K562 (cell line): ENCODE results near the gene FPGS. TPM values are rescaled to one million over a fixed set of nuclear protein-coding genes. Genes with fewer than 3 reads are reported as not detected.

Source experiments
- CEBPG ChIP-seq, 3 experiments: fragments of 200-800 bp in 1 of 3; sonication (Bioruptor generic) in 1 of 3; sonication (generic) in 1 of 3; formaldehyde crosslinking in 1 of 3; IDR thresholded peaks in 2 of 3; conservative IDR thresholded peaks in 1 of 3; 2 replicates each; pipeline versions ENCODE4 v1.6.1 to v1.8.0; 2016 to 2022; ENCODE audit warnings: missing compliant biosample characterization in 2 of 3, missing genetic modification characterization in 2 of 3, mild to moderate bottlenecking in 1 of 3, missing genetic modification reagents in 1 of 3
- CTCF ChIP-seq, 3 experiments: IDR thresholded peaks in 2 of 3; conservative IDR thresholded peaks in 1 of 3; 2 replicates each; pipeline ENCODE4 v1.5.1; 2011 to 2012; ENCODE audit warnings: low read length in 3 of 3, mild to moderate bottlenecking in 3 of 3, control low read depth in 2 of 3, improper control_type of control experiment in 1 of 3, inconsistent platforms in 1 of 3, low read depth in 1 of 3, mixed read lengths in 1 of 3, moderate library complexity in 1 of 3; ENCODE audit not compliant: insufficient read depth in 2 of 3
- E2F3 ChIP-seq: fragments of 250-450 bp; sonication (Bioruptor Pico); IDR thresholded peaks from 2 replicates; pipeline ENCODE4 v1.4.0; 2020; ENCODE audit warnings: mild to moderate bottlenecking
- E2F5 ChIP-seq: sonication (generic); formaldehyde crosslinking; IDR thresholded peaks from 2 replicates; pipeline ENCODE4 v1.8.0; 2022; ENCODE audit warnings: mild to moderate bottlenecking, missing genetic modification reagents
- ELK1 ChIP-seq: sonication (generic); formaldehyde crosslinking; IDR thresholded peaks from 2 replicates; pipeline ENCODE4 v1.8.1; 2022; ENCODE audit warnings: missing genetic modification reagents
- EWSR1 ChIP-seq: fragments of 450-650 bp; IDR thresholded peaks from 2 replicates; pipeline ENCODE4 v1.6.1; 2018; ENCODE audit warnings: borderline replicate concordance, mild to moderate bottlenecking, low read depth, moderate library complexity; ENCODE audit not compliant: partially characterized antibody
- FUS ChIP-seq: fragments of 200-400 bp; formaldehyde crosslinking; optimal IDR thresholded peaks from 2 replicates; pipeline ENCODE3; 2017; ENCODE audit warnings: low read depth, low read length
- GTF2E2 ChIP-seq: fragments of 200-800 bp; sonication (Bioruptor generic); IDR thresholded peaks from 2 replicates; pipeline ENCODE4 v1.6.1; 2016; ENCODE audit warnings: missing genetic modification characterization, missing compliant biosample characterization
- HNRNPL ChIP-seq: fragments of 200-400 bp; formaldehyde crosslinking; IDR thresholded peaks from 2 replicates; pipeline ENCODE4 v1.6.1; 2017; ENCODE audit warnings: low read depth, mild to moderate bottlenecking, low read length
- KAT7 ChIP-seq: sonication (generic); formaldehyde crosslinking; IDR thresholded peaks from 2 replicates; pipeline ENCODE4 v1.8.0; 2022; ENCODE audit warnings: missing genetic modification reagents, mild to moderate bottlenecking, borderline replicate concordance
- MCM2 ChIP-seq: fragments of 450-650 bp; IDR thresholded peaks from 2 replicates; pipeline ENCODE4 v1.6.1; 2017; ENCODE audit warnings: low read depth, mild to moderate bottlenecking
- NRF1 ChIP-seq, 2 experiments: fragments of 450-650 bp; IDR thresholded peaks in 1 of 2; conservative IDR thresholded peaks in 1 of 2; 2 replicates each; pipeline ENCODE4 v1.6.1; 2014; ENCODE audit warnings: mild to moderate bottlenecking in 2 of 2
- SMARCC2 ChIP-seq: fragments of 450-650 bp; IDR thresholded peaks from 2 replicates; pipeline ENCODE4 v1.6.1; 2017; ENCODE audit warnings: antibody characterized with exemption, moderate library complexity, mild to moderate bottlenecking, low read depth
- USF1 ChIP-seq: sonication (generic); formaldehyde crosslinking; IDR thresholded peaks from 2 replicates; pipeline ENCODE4 v1.9.0; 2022; ENCODE audit warnings: mild to moderate bottlenecking, missing genetic modification reagents
- ZNF561 ChIP-seq: fragments of 450-650 bp; formaldehyde crosslinking; conservative IDR thresholded peaks from 2 replicates; pipeline ENCODE4 v1.4.0; 2020; ENCODE audit warnings: mild to moderate bottlenecking, moderate library complexity
- polyA plus RNA-seq, 8 experiments: library from polyadenylated mRNA; depleted of rRNA in 4 of 8; stranded (reverse) in 5 of 8; unstranded in 3 of 8; fragments of >200 nt; fragmentation: Nextera tagmentation in 2 of 8; fragmentation: Illumina TruSeq in 1 of 8; extraction: Ambion mirVana in 2 of 8; extraction: Trizol in 1 of 8; gene quantifications; 2 replicates each; pipeline versions ENCODE4 v1.2.1 to v1.2.3, GENCODE V29; 2011 to 2014; ENCODE audit warnings: inconsistent platforms in 1 of 8, missing spikeins in 1 of 8
- total RNA-seq, 7 experiments: library from RNA; depleted of rRNA in 6 of 7; stranded (reverse); fragments of >200 nt in 6 of 7; fragmentation: Illumina TruSeq in 2 of 7; extraction: Trizol in 2 of 7; gene quantifications; 2 replicates each; pipeline versions ENCODE4 v1.2.1 to v1.2.3, GENCODE V29; 2011 to 2021; ENCODE audit warnings: low replicate concordance in 1 of 7
- TF ChIP-seq, protein P1 (sequence below): sonication (generic); formaldehyde crosslinking; IDR thresholded peaks from 2 replicates; pipeline ENCODE4 v1.8.0; 2022; ENCODE audit warnings: mild to moderate bottlenecking, missing genetic modification reagents, borderline replicate concordance

Gene FPGS
- total and polyA plus RNA-seq, 9 of the 15 experiments (the other 6 are each of a cell fraction or from before 2014, with no cell fraction given), result 0.84 to 86.4 (median 59.2) TPM

GRCh38 chr9:127825319-127826051, 22.8 kb downstream of the FPGS start (continued):
- TF ChIP-seq HNRNPL (peak; percentile 50; the same call in 1 of the 2 replicates), CTCF (IDR thresholded peaks at IDR 0.05 in 2 of 3, conservative IDR thresholded peaks at IDR 0.05 in 1 of 3; ENCODE audit: insufficient read depth in 2 of 3, low read depth in 1 of 3, low read length in 3 of 3) (peak; percentile 61 to 77 (median 64)), NRF1 (conservative IDR thresholded peaks at IDR 0.05 in 1 of 2, IDR thresholded peaks at IDR 0.05 in 1 of 2) (peak; percentile 73 to 78), GTF2E2 (no peak), KAT7 (CRISPR knock-in tag) (no peak), ZNF561 (CRISPR knock-in tag) (no peak), FUS (no peak), CEBPG (CRISPR knock-in tag; IDR thresholded peaks at IDR 0.05) (no peak), CEBPG (tag; conservative IDR thresholded peaks at IDR 0.05 in 1 of 2, IDR thresholded peaks at IDR 0.05 in 1 of 2) (no peak), USF1 (no peak), SMARCC2 (no peak), ELK1 (CRISPR knock-in tag) (no peak), E2F3 (CRISPR knock-in tag) (no peak), MCM2 (no peak), E2F5 (CRISPR knock-in tag) (no peak), EWSR1 (no peak)
- TF ChIP-seq, protein P1, sequence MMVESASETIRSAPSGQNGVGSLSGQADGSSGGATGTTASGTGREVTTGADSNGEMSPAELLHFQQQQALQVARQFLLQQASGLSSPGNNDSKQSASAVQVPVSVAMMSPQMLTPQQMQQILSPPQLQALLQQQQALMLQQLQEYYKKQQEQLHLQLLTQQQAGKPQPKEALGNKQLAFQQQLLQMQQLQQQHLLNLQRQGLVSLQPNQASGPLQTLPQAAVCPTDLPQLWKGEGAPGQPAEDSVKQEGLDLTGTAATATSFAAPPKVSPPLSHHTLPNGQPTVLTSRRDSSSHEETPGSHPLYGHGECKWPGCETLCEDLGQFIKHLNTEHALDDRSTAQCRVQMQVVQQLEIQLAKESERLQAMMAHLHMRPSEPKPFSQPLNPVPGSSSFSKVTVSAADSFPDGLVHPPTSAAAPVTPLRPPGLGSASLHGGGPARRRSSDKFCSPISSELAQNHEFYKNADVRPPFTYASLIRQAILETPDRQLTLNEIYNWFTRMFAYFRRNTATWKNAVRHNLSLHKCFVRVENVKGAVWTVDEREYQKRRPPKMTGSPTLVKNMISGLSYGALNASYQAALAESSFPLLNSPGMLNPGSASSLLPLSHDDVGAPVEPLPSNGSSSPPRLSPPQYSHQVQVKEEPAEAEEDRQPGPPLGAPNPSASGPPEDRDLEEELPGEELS (CRISPR knock-in tag), result no peak
